CD4-positive, alpha-beta T cell treated with Interleukin-21 for 1 hour (primary cell): ENCODE results near the gene UBR3.
"Not testable (repeated sequence)": the region's sequence is repeated elsewhere in the genome, so short reads cannot be mapped to it uniquely, and the experiment has no call there.

ENCODE experiments used
- DNase-seq: peaks from one replicate; pipeline ENCODE4 v3.0.0-alpha.2; 2020

Gene UBR3

DNA sequence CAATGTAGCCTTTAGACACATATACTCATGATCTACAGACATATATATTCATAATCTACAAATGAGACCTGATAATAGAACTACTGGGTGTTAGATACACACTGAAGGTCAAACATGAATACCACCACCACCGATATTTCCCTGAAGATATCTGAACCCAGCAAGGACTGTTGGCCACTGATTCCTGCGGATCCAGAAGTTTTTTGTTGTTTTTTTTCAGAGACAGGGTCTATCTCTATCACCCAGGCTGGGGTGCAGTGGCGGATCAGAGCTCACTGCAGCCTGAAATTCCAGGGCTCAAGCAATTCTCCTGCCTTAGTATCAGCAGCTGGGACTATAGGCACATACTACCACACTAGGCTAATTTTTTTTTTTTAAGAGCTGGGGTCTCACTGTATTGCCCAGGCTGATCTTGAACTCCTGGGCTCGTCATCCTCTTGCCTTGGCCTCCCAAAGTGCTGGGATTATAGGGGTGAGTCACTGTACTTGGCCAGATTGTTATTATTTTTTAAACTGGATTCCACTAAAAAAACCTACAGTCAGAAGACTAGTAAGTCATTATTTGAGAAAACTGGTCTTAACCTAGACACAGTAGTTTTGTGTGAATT, 4.4 kb upstream of the UBR3 start:
- no peak for DNase-seq

DNA sequence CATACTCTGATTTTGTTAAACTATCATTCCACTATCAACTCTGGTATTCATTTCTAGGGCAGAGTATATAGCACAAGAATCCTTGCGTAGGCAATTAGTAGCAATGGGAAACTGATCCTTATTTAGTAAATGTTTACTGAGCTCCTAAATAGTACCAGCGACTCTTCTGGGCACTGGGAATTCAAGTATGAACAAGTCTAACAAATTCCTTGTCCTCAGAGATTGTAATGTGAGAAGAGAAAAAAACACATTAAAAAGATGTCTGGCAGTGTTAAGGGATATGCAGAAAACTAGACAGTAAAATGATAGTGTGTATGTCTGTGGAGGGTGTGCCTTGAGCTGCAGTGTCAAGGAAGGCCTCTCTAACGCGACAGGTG, 3.3 kb upstream of the UBR3 start:
- no peak for DNase-seq

DNA sequence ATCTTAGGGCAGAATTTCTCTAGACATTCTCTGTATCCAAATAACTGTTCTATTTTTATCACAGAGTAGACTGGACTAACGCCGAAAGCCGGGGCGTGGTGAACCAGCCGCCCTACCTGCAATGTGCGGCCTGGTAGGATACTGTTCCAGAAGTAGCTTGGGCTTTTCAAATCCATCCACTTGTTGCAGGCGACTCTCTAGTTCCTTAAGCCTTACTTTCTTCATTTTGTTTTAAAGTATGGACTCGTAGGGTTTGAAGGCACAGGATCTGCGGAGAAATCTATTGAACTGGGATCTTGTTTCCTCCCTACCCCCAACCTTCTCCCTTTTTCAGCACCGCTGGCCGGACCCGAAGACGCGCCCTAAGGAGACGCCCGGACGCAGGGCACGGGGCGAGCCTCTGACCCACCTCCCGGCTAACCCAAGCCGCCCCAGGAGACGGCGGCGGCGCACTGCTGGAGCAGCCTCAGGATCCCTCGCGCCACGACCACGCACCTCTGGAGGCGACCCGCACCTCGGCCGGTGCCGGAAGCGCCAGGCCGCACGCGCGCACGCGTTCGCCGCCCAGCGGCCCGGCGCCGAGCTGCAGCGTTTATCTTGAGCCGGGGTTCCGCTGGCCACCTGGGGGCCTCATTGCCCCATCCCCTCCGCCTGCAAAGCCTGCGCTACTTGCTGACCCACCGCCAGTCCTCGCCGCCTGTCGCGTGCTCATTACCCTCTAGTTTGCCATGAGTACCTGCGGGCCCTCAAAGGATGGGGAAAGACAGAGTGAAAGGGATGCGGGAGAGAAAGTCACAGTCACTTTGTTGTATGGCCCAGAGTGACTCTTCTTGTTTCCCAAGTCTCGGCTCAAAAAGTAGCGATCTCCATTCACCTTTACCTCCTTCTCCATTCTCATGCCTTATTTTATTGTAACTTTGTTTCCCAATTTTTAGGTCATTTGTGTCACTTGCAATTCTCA, 2.6 kb upstream of the UBR3 start, which contains the start of gene METTL5:
TSS of gene METTL5 (minus strand) at position 533 of the 961 bp plus-strand sequence. CDS start at position 225, 308 bp downstream.
- peak; percentile 77 for DNase-seq

- peak; percentile 45 for DNase-seq
Observed at GRCh38 chr2:169828141-169828811, 1.0 kb downstream of the UBR3 start.

DNA sequence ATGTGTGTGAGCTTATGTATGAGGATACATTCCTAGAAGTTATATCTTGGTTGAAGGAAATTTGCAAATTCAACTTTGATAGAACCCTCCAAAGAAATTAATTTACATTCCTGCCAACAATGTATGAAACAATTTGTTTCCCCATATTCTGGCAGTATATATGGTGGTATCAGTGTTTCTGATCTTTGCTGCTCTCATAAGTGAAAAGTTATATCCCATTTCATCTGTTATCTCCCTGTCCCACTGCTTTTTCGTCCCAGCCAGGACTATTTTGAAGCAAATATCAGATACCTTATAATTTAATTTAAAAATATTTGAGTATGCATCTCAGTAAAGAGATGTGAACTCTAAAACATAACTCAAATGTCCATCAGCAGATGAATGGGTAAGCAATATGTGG, 7.1 kb downstream of the UBR3 start:
- DNase-seq: no peak

GRCh38 chr2:169838743-169839489, 11.7 kb downstream of the UBR3 start:
- DNase-seq: no peak

GRCh38 chr2:169839954-169840746, 12.9 kb downstream of the UBR3 start:
- DNase-seq: no peak

- DNase-seq: no peak
Observed at GRCh38 chr2:169840747-169841142, 13.5 kb downstream of the UBR3 start.

DNA sequence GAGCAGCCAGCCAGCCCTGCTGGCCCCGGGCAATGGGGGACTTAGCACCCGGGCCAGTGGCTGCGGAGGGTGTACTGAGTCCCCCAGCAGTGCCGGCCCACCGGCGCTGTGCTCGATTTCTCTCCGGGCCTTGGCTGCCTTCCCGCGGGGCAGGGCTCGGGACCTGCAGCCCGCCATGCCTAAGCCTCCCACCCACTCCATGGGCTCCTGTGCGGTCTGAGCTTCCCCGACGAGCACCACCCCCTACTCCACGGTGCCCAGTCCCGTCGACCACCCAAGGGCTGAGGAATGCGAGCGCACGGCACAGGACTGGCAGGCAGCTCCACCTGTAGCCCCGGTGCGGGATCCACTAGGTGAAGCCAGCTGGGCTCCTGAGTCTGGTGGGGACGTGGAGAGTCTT, 14.4 kb downstream of the UBR3 start:
- not testable (repeated sequence) for DNase-seq

- DNase-seq: no peak
Observed at GRCh38 chr2:169845016-169845415, 17.8 kb downstream of the UBR3 start.

DNA sequence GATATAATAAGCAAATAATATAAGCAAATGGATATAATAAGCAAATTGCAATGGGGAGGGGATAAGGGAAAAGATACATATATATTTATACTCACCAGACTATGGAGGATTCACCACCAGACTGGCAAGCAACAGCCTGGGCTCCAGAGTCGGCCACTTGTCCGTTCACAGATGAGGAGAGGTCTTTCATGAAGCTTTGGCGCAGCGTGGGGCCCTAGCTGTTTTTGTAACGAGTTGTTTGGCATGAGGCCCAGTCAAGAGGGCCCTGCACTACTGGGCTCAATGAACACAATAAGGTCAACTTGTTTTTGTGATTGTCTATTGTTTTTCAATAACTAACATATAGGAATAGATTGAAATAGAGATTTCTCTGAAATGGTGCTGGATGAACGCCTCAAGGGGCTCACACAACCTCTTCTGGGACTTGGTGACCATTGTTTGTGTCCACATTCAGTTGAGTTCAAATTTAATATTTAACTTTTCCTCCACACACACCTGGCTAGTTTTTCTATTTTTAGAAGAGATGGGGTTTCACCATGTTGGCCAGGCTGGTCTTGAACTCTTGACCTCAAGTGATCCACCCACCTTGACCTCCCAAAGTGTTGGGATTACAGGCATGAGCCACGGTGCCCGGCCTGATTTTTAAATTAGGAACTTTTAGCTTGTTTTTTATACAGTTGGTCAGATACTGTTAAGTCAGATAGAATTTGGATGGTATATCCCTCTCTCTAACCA, 21.9 kb downstream of the UBR3 start:
- DNase-seq: not testable (repeated sequence)

- DNase-seq: no peak
Observed at GRCh38 chr2:169849710-169850109, 22.5 kb downstream of the UBR3 start.

- DNase-seq: no peak
Observed at GRCh38 chr2:169853041-169853668, 25.9 kb downstream of the UBR3 start.

- DNase-seq: not testable (repeated sequence)
Observed at GRCh38 chr2:169855281-169856258, 28.3 kb downstream of the UBR3 start.

- no peak for DNase-seq
Observed at GRCh38 chr2:169859423-169859822, 32.2 kb downstream of the UBR3 start.

DNA sequence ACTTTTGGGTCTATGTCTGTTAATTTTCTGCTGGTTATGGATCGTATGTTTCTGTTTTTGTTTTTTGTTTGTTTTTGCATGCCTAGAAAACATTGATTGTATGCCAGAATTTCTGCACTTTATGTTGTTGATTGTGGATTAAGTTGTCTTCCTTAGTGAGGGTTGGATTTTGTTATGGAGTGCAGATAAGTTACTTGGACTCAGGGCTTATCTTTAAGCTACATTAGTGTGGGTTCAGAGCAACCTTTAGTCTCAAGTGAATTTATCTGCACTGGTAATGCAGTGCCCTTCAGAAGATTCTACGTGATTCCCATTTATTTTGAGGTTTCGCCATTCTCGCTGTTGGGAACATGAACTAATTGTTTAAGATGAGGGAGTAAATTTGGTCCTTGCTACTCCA, 32.9 kb downstream of the UBR3 start:
- DNase-seq: no peak

DNA sequence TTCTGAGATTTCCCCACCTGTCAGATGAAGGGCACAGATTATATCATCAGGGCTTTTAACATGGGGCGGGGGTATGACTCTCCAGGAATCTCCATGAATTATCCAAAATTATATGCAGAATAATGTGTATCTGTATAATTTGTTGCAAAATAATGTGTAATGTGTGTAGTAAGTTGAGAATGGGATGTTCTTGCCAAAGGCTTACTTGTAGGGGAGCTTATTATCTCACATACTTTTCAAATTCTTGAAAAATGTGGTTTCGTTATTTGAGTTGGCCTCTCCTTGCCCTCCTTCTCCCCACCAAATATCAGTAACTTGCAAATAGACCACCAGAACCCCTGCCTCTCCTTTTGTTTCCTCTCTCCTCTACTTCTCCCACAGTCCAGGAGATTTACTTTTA, 35.6 kb downstream of the UBR3 start:
- DNase-seq: no peak

- no peak for DNase-seq
Observed at GRCh38 chr2:169865492-169865891, 38.2 kb downstream of the UBR3 start.

- DNase-seq: not testable (repeated sequence)
Observed at GRCh38 chr2:169866230-169866629, 39.0 kb downstream of the UBR3 start.

GRCh38 chr2:169867579-169867978, 40.3 kb downstream of the UBR3 start:
- no peak for DNase-seq
